ENCODE results near the gene TKT.

- no peak for TF ChIP-seq POLR2A (IDR thresholded peaks at IDR 0.05)
- no peak for TF ChIP-seq CTCF (IDR thresholded peaks at IDR 0.05)
- no peak for TF ChIP-seq POLR2AphosphoS5 (IDR thresholded peaks at IDR 0.05)
These were observed 21.5 kb downstream of the TKT start for GRCh38 chr3:53234130-53234840.

Measured in stomach (tissue), 4 donors.